NOMO-1 treated with dmso at 0.1 percent for 144 hours (cell line): ENCODE data around the gene PFN3.
A peak's percentile ranks its signal among the peaks of the same experiment; 100 is the strongest.
"Not testable (repeated sequence)": the region's sequence is repeated elsewhere in the genome, so short reads cannot be mapped to it uniquely, and the experiment has no call there.

ENCODE experiments used
- DNase-seq: peaks from one replicate; lab custom pipeline; 2025; ENCODE audit not compliant: unreplicated experiment; lab: John Stamatoyannopoulos, UW

The PFN3 gene

GRCh38 chr5:177425801-177426565 lies 25.5 kb upstream of the PFN3 start:
- DNase-seq, result peak; percentile 99

GRCh38 chr5:177425196-177425800 lies 24.8 kb upstream of the PFN3 start:
- no peak for DNase-seq

- DNase-seq, result no peak
These were observed 23.2 kb upstream of the PFN3 start for GRCh38 chr5:177423671-177424070.

GRCh38 chr5:177421062-177421798 lies 20.8 kb upstream of the PFN3 start:
- DNase-seq, result no peak

- DNase-seq, result not testable (repeated sequence)
These were observed 20.0 kb upstream of the PFN3 start for GRCh38 chr5:177420472-177420871.

GRCh38 chr5:177419046-177419445 lies 18.6 kb upstream of the PFN3 start:
- DNase-seq, result no peak

GRCh38 chr5:177417081-177417480 lies 16.6 kb upstream of the PFN3 start:
- DNase-seq, result not testable (repeated sequence)

GRCh38 chr5:177414481-177414880 lies 14.0 kb upstream of the PFN3 start:
- no peak for DNase-seq

GRCh38 chr5:177412603-177413233 lies 12.3 kb upstream of the PFN3 start:
- DNase-seq, result no peak

- DNase-seq, result peak; percentile 15
These were observed 10.1 kb upstream of the PFN3 start for GRCh38 chr5:177410575-177410974.

- DNase-seq, result no peak
These were observed 8.8 kb upstream of the PFN3 start, which contains the start of gene F12 for GRCh38 chr5:177409043-177409801. F12 (minus strand) TSS chr5:177409564; CDS start chr5:177409527, 37 bp downstream.

GRCh38 chr5:177405805-177406204 lies 5.3 kb upstream of the PFN3 start:
- peak; percentile 64 for DNase-seq

GRCh38 chr5:177405312-177405711 lies 4.9 kb upstream of the PFN3 start:
- no peak for DNase-seq

GRCh38 chr5:177404641-177405179 lies 4.2 kb upstream of the PFN3 start:
- no peak for DNase-seq

GRCh38 chr5:177403792-177404640 lies 3.6 kb upstream of the PFN3 start:
- peak; percentile 87 for DNase-seq

GRCh38 chr5:177403102-177403791 lies 2.8 kb upstream of the PFN3 start:
- DNase-seq, result no peak

- no peak for DNase-seq
These were observed 2.0 kb upstream of the PFN3 start for GRCh38 chr5:177402271-177403043.

- no peak for DNase-seq
These were observed 2.5 kb downstream of the PFN3 start for GRCh38 chr5:177397875-177398390.
